Measurements from ENCODE around the gene RAPGEF2.

DNA sequence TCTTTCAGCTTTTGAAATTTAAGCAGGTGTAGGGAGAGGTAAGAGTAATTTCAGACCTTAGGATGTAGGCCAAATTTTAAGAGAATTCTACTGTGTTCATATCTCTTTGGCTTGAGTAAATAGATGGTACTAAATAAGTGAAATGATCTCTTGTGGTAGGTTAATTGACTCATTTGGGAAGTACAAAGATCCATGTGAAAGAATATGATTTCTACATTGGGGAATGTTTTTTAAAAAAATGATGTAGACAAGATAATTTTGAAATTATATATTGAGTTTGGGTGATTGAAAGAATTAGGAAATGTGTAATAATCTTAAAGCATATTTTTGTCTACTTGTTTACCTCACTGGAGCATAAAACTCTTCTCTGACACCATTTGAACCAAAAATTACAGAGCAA lies 35.6 kb downstream of the RAPGEF2 start:
- TF ChIP-seq, protein P1, sequence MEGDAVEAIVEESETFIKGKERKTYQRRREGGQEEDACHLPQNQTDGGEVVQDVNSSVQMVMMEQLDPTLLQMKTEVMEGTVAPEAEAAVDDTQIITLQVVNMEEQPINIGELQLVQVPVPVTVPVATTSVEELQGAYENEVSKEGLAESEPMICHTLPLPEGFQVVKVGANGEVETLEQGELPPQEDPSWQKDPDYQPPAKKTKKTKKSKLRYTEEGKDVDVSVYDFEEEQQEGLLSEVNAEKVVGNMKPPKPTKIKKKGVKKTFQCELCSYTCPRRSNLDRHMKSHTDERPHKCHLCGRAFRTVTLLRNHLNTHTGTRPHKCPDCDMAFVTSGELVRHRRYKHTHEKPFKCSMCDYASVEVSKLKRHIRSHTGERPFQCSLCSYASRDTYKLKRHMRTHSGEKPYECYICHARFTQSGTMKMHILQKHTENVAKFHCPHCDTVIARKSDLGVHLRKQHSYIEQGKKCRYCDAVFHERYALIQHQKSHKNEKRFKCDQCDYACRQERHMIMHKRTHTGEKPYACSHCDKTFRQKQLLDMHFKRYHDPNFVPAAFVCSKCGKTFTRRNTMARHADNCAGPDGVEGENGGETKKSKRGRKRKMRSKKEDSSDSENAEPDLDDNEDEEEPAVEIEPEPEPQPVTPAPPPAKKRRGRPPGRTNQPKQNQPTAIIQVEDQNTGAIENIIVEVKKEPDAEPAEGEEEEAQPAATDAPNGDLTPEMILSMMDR (IDR thresholded peaks at IDR 0.05): no peak
- TF ChIP-seq POLR2A (IDR thresholded peaks at IDR 0.05): no peak

Data from testis (tissue), 2 donors.